ACHN (cell line): ENCODE results near the gene SLC30A2.

ENCODE experiments used
- DNase-seq: peaks from one replicate; pipeline ENCODE4 v3.0.0-alpha.2; 2015
- in situ Hi-C: cut with HindIII; loops from 2 replicates; pipeline ENCODE4 v1.10.0; 2017; ENCODE audit warnings: low sequenced_read_pairs, low pct_ligation_motif_present, low pct_unique_long_range_greater_than_20kb

Gene SLC30A2

DNA sequence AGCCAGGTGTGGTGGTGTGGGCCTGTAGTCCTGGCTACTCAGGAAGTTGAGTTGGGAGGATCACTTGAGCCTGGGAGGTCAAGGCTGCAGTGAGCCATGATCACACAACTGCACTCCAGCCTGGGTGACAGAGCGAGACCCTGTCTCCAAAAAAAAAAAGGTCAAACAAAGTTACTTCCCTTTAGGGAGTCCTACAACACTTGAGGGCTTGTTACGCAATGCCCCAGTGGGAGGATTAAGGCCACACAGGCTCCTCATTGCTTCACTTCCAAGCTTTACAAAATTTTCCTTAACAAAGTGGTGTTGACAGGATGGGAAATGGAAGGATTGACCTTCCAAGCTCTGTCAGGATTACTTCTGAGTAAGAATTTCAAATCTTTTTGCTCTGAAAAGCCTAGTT lies 30.6 kb downstream of the SLC30A2 start:
- no peak for DNase-seq
- in situ Hi-C loops: no loop called here

DNA sequence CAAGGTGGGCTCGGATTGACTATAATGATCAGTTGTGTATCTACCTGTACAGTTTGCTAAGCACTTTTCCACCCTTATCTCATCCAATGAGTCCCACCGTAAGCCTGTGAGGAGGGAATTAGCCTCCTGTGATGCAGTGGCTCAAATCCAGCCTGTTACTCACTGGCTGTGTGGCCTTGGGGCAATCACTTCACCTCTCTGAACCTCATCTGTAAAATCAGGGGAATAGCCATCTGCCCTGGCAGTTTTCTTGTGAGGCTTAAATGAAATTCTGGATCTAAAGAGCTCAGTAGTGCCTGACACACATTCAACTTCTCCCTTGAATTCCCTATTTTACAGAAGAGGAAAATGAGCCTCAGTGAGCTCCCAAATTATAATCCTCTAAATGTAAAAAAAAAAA lies 31.7 kb downstream of the SLC30A2 start:
- in situ Hi-C loops: no loop called here
- no peak for DNase-seq

DNA sequence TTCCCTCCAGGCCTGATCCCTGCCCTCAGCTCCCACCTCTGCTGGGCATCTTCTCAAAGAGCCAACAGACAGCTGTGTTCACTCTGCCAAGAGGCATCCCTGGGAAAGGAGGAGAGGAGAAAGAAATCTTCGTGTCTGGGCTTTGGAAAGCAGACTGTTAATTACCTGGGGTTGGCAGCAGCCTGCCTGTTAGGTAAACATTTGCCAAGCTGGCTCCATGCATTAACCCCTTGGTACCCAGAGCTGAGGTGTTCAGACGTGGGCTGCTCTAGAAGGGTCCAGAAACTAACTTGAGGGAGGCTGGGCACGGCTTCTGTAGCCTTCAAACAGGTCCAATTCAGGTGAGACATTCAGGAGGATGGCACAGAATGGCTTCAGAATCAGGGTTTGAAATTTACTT lies 33.1 kb downstream of the SLC30A2 start:
- in situ Hi-C loops: no loop called here

DNA sequence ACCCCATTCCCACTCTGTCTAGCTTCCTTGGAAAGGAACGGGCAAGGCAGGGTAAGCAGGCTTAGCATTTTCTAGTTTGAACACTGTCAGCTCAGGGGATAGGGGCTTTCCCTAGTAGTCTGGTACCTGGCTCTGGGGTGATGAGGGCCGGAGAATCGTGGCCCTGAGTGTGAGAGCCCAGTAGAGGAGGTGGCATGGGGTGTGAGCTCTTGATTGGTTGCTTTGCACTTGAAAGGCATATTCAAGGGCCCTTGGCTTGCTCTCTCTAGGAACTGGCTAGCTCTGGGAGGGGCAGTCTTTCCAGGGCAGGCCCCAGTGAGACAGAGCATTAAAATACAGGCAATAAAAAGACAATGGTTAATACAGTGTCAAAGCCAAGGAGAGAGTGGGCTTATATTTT lies 35.1 kb downstream of the SLC30A2 start:
- no peak for DNase-seq

More for the DNA sequence above, 33.1 kb downstream of the SLC30A2 start:
- no peak for DNase-seq

GRCh38 chr1:26009796-26010447 lies 36.0 kb downstream of the SLC30A2 start:
- peak; percentile 25 for DNase-seq
- in situ Hi-C loops: no loop called here

More for the DNA sequence above, 35.1 kb downstream of the SLC30A2 start:
- in situ Hi-C loops: no loop called here

GRCh38 chr1:26006710-26007109 lies 39.2 kb downstream of the SLC30A2 start:
- in situ Hi-C loops: no loop called here
- DNase-seq: no peak

- DNase-seq: no peak
- in situ Hi-C loops: no loop called here
Observed at GRCh38 chr1:26005434-26006105, 40.3 kb downstream of the SLC30A2 start.

DNA sequence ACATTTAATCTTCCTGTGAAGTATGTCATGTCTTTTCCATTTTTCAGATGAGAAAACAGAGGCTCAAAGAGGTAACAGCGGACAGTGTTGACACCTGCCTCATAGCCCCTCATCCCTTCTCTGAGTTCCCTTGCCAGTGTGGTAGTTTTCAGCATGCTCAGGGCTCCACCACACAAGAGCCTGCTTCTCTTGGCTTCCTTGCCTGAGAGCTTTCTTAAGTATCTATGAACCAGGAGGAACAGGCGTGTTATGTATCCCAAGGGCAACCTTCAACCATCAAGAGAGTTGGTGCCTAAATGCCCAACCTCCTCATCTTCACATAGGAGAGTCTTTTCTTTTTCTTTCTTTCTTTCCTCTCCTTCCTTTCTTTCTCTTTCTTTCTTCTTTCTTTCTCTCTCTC lies 42.2 kb downstream of the SLC30A2 start:
- in situ Hi-C loops: no loop called here
- DNase-seq: no peak

GRCh38 chr1:26003262-26003661 lies 42.7 kb downstream of the SLC30A2 start:
- in situ Hi-C loops: no loop called here

GRCh38 chr1:25999041-25999800 lies 46.7 kb downstream of the SLC30A2 start:
- in situ Hi-C loops: no loop called here
- DNase-seq: no peak

More at GRCh38 chr1:26003262-26003661, 42.7 kb downstream of the SLC30A2 start:
- DNase-seq: no peak

GRCh38 chr1:25997828-25998761 lies 47.8 kb downstream of the SLC30A2 start, which contains the start of gene PAFAH2:
Gene PAFAH2 (minus strand): TSS chr1:25998063. CDS start chr1:25990816, 7,247 bp downstream.
- in situ Hi-C loops: no loop called here
- DNase-seq: peak; percentile 98

GRCh38 chr1:25996966-25997827 lies 48.7 kb downstream of the SLC30A2 start:
- in situ Hi-C loops: no loop called here
- DNase-seq: peak; percentile 10

DNA sequence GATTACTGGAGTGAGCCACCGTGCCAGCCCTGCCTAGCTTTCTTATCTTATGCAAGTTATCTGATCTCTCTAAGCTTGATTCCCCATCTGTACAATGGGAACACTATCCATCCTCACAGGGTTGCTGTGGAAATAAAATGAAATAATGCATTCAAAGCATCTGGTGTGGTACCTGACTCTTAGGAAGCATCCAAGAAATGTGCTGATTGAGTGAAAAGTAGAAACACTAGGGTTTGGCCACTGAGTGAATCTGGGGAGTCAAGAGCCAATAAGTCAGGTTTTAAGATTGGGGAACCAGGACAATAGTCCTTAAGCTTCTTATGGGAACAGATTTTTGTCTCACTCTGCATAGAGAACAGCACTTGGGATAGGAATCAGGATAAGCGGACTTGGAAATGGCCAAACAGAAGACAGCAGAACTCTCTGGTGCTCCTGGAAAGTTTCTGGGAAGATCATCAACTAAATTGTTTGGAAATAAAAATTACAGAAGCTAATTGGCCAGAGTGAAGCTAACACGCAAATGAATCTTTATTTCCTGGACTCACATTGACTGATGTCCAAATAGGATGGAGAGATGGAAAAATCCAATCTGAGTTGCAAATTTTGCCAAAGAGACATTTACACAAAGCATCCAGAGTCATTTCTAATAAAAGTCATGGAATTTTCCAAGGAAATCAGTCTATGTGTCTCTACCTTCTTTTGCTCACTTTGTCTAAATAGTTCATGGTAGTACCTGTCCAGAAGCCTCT lies 51.3 kb downstream of the SLC30A2 start:
- in situ Hi-C loops: no loop called here
- no peak for DNase-seq

DNA sequence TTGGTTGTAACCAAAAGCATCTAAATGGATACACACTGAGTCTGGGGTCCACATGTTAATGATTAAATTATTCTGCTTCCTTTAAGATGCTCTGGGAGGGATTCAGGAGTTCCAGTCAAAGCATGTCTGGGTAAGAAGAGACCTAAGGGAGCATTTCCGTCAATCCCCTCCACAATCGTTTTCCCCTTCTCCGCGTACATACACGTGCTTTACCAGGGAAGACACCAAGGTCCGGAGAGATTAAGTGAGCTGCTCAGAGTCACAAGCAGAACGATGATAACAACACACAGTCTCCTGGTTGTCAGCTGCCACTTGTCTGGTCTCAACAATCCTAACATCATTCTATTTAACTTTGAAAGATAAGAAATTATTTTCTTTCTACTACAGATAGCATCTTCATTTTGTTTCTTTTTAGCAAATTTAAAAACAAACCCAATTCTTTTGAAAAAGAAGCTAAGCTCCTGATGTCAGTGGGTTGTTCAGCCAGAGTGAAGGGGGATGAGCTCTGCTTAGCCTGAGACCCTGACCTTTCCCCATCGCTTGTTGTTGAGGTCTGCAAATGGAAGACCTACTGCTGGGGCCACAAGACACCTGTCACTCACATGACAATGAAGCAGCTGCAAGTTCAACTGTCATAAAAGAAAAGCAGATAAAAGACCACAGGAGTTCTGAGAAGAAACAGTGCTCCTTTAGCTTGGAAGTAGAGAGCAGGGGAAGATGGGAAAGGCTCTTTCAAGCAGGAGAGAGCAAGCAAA lies 52.5 kb downstream of the SLC30A2 start:
- in situ Hi-C loops: no loop called here
- no peak for DNase-seq

DNA sequence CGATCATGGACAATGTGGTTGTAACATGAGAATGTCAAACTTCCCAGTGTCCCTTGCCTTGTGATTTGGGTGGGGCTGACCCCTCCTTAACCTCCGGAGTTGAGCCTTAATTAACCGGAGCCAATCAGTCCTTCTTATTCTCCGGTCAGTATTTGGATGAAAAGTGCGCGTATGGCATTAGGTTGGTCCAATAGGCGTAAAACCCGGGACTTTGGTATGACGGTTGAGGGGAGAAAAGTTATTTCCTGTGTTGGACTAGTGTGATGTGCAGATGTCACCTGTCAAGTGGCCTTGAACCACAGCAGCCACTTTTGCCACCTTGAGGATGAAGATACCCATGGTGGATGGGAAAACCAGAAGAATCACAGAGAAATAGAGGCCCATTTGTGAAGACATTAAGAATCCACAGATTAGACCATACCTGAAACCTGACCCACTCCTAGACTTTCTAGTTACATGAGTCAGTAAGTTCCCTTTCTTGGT lies 53.2 kb downstream of the SLC30A2 start:
- no peak for DNase-seq
- in situ Hi-C loops: no loop called here
